NCI-H146 treated with DMSO at 0.1 percent for 48 hours (cell line): Measurements from ENCODE around the gene BANF2.
"Not testable (repeated sequence)": the region's sequence is repeated elsewhere in the genome, so short reads cannot be mapped to it uniquely, and the experiment has no call there.

Experiments used
- DNase-seq: peaks from one replicate; lab custom pipeline; 2025; ENCODE audit not compliant: unreplicated experiment; lab: John Stamatoyannopoulos, UW

The BANF2 gene

DNA sequence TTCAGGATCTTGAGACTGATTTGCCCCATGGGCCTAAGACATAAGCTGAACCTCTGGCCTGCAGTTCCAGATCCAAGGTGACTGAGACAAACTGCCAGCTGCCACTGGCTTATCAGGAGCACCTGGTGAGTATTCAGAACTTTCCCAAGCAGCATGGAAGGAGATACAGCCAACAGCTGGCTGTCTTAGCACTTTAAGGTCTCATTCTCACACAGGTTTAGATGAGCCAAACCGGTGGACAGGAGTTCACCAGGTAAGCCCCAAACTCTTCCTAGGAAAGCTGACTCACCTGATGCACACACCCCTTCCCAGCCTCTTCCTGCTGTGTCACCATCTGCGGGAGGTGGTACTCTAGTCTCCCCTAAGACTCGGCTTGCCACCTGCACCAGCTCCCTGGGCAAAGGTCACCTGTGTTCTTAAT, at the start of gene BANF2:
TSS of gene BANF2 (plus strand) at position 36 of the 421 bp plus-strand sequence. CDS start 25,060 bp downstream, outside the sequence.
- no peak for DNase-seq

DNA sequence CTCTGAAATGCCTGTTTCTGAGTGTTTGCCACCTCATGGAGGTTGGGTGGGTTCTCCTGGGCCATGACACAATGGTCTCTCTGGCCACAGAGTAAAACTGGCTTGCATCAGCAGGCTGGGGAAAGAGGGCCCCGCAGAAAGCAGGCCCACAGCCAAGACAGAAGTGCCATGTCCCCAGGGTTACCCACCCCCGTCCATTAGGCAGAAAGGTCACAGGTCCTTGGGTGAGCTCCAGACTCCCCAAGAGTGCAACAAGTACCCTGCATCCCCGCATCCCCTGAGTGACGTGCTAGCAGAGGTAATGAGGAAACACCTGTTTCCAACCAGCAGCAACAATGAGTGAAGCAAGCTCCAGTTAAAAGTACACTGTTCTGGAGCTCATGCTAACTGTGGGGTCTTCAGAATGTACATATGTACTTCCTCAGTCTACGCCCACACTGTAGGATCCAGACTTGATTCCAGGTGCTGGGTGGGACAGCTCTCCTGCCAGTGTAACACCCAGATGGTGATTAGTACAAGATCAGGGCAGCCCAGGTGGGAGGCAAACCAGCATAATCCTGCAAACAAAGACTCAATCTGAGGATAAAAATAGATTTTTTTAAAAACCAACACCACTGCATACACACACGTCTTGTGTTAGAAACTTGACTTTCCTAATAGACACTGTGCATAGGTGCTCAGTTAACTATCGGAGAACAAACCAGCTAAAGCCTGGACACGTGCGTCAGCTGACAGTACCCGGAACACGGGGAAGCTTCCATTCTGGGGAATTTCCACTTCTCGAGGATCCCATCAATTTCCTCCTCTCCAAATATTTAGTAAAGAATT, 49.3 kb upstream of the BANF2 start:
- no peak for DNase-seq

- DNase-seq, result no peak
Measured at GRCh38 chr20:17651129-17651759, 48.5 kb upstream of the BANF2 start.

- no peak for DNase-seq
Measured at GRCh38 chr20:17651760-17652388, 47.9 kb upstream of the BANF2 start.

DNA sequence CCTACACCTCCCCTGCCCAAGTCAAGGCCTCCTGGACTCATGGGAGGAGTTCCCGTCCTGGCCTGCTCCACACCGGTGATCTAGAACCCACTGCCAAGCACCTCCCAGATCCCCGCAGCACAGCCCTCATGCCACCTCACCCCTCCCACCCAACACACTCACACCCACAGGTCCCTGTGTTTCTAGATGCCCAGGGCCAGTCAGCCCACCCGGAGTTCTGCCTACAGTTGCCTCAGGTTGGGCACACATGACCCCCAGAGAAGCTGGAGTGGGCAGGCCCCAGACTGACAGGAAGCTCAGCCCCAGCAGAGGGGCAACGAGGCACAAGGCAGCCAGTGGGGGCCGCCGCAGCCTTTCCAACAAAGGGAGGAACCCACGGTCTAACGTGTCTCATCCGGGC, 47.4 kb upstream of the BANF2 start:
- DNase-seq, result no peak

DNA sequence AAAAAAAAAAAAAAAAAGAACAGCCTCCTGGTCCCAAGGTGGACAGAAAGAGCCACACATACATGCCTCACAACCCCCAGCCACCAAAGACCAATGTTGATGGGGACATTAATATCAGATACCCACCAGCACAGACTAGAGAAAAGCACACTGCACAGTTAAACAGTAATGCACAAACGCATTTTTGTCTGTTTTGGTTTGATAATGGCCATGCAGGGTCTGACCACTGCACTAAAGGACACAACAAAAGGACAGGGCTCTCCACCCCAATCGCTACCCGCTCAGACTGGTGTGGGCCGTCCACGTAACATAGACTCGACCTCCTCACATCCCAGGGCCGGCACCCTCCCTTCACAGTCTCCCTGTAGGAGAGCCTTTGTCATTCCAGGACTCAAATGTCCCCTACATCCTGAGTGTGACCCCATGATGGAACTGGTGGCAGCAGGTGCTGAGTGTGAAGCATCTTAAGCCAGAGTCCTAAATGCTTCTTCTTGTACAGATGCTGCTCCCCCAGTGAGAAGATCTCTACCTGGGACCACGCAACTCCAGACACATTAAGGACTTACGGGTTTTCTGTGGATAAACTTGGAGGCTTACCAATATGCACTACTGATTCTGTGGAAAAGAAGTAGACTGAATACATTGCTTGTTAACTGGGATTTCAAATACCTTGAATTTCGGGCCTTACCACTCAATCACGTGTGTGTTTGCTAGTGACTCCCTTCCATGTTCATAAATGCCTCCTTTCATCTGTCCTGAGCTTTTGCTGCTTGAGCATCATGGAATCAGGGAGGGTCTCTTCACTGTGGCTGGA, 45.7 kb upstream of the BANF2 start:
- no peak for DNase-seq

DNA sequence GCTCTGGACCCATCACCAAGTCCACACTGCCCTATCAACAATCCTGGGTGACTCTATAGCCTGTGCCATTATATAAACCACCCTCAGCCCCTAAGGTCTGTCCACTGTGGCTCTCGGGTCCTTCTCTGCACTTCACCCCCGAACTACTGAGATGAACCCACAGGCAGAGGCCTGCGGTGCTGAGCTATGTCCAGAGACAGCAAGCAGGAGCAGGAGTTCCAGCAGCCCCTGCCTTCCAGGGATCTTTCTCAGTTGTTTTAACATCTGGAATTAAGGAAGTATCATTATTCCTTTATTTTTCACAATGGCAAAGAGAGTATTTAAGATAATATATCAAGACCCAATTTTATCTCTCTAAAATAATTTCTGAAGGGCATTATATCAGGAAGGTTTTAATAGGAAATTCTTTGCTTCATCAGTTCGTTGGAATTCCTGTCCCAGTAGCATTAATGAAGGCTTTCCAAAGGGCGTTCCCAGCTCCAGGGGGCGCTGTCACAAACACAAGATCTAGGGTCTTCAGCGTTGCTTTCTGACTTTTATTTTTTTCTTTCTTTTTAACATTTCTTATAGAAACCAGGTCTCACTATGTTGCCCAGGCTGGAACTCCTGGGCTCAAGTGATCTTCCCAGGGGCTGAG, 45.0 kb upstream of the BANF2 start:
- DNase-seq, result no peak

DNA sequence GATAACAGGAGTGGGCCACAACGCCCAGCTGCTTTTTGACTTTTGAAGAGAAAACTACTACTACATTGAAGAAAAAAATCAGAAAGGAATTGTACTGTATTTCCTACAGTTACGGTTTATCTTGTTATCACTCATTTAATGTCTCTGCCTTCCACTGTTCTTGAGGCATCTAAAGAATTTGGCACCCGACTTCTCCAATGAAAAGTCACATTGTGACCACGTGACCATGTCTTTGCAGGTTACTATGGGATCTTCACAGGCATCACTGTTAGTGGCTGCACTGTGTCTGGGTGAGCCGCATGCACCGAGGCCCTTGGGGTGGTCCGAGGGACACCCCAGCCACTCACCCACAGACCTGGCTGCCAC, 44.5 kb upstream of the BANF2 start:
- DNase-seq, result no peak

DNA sequence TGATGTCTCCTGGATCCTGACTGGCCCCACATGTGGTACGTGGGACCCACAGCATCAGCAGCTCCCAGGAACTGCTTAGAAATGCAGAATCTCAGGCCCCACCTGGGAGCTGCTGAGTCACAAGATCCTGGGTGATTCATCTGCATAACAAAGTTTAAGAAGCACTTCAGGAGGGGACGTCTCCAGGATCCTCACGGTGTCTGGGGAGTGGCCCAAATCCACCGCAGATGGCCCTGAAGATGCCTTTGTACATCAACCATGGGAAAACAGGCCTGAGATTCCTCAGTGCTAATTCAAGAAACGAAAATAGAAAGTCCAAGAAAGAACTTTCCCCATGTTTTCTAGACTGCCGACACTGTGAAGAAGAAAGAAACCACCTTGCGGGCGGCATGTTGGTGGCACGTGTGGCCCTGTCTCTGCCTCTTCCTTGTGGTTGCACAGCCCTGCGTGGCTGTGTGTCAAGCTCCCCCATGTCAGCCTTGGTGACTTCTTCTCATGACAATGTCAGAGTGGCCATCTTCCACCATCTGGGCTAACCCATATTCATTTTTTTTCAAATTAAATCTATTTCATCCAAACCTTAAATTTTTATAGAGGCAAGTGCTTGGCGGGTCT, 43.8 kb upstream of the BANF2 start:
- no peak for DNase-seq

DNA sequence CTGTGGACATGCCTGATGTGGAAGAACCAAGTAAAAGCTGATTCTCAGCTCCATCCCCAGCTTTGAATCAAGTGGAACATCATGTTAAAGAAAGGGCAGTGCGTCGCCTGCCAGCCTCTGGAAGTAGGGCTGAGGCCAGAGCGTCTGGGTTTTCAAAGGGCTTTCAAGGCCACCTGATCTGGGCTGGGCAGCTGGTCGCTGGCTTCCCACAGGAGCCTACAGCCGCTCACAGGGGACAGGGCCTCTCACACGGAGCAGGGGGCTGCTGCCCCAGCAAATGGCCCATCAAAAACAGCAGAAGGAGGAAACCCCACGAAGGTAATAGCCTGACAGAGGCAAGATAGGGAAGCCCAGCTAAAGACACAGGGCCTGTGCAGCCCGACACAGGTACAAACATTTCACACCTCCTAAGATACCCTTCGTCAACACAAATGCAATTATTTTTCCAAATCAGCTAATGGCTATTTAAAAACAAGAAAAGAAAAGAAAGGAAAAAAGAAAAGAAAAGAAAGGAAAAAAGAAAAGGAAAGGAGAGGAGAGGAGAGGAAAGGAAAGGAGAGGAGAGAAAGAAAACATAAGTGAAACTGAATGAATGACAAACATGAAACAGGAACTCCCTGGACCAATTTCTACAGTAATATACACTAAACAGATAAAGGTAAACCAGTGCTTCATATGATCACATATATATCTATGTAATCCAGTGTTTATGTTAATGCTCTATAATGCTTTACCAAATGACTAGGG, 42.5 kb upstream of the BANF2 start:
- no peak for DNase-seq

- no peak for DNase-seq
Measured at GRCh38 chr20:17657898-17658647, 41.7 kb upstream of the BANF2 start.

GRCh38 chr20:17658648-17658993, 41.1 kb upstream of the BANF2 start:
- no peak for DNase-seq

GRCh38 chr20:17659344-17659743, 40.4 kb upstream of the BANF2 start:
- DNase-seq, result not testable (repeated sequence)

DNA sequence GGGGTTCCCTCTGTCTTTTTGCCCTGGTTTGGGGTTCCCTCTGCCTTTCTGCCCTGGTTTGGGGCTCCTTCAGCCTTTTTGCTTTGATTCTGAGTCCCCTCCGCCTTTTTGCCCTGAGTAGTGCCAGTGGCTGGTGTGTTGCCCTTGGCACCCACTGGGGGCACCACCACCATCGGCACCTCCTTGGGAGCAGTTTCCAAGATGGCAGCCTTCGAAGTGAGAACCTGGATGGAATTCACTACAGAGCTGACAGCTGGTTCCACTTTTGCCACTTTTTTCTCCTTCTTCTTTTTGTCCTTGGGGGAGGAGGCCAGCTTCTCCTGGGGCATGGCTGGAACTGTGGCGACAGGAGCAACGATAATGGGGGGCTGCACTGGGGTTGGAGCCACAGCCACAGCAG, 40.0 kb upstream of the BANF2 start:
- no peak for DNase-seq

DNA sequence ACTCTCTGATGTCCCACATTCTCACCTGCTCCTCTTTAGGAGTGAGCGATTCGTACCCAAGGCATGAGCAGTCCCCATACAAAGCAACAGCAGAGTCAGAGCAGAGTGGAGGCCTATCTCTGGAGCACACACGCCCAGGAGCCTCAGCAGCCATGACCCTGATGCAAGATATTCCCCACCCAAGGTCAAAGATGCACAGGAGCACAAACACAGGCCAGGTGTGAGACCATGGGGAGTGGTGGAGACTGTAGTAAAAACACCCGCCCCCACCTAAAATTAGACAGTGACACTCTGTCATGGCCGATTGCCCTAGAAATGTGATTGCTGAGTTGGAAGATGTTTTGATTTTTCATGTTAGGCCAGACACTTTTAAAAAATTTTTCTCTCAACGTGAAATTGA, 39.1 kb upstream of the BANF2 start:
- no peak for DNase-seq

GRCh38 chr20:17661121-17661744, 38.5 kb upstream of the BANF2 start:
- DNase-seq, result no peak

- no peak for DNase-seq
Measured at GRCh38 chr20:17662333-17663039, 37.3 kb upstream of the BANF2 start.

GRCh38 chr20:17663040-17663399, 36.7 kb upstream of the BANF2 start:
- no peak for DNase-seq
